Keratinocyte (primary cell): ENCODE data around the gene DENND4B. TPM values are rescaled to one million over a fixed set of nuclear protein-coding genes. Genes with fewer than 3 reads are reported as not detected.
A peak's percentile ranks its signal among the peaks of the same experiment; 100 is the strongest.

Experiments
- DNase-seq: peaks from one replicate; pipeline ENCODE4 v3.0.0-alpha.2; 2011; ENCODE audit warnings: low read depth, missing footprints, low spot score
- FAIRE-seq: peaks from 2 replicates; lab custom pipeline; 2011; peaks lifted over from hg19 to GRCh38; lab: Jason Lieb, UNC
- H2AFZ ChIP-seq: 2 replicates; pipeline ENCODE4 v1.6.0; 2012; ENCODE audit warnings: low read length, control low read depth, inconsistent platforms; ENCODE audit not compliant: control insufficient read depth
- H3K27ac ChIP-seq: 2 replicates; pipeline ENCODE4 v1.5.1; 2011; ENCODE audit warnings: low read length; ENCODE audit not compliant: control insufficient read depth, insufficient read depth
- H3K27me3 ChIP-seq: 3 replicates; pipeline ENCODE4 v1.6.0; 2011; ENCODE audit warnings: low read length; ENCODE audit not compliant: control insufficient read depth, insufficient read depth; ENCODE audit errors: extremely low read depth
- H3K36me3 ChIP-seq, 2 experiments: 2 replicates in 1 of 2; 3 replicates in 1 of 2; pipeline ENCODE4 v1.5.1; 2011; ENCODE audit warnings: low read length in 2 of 2, mild to moderate bottlenecking in 1 of 2; ENCODE audit not compliant: control insufficient read depth in 2 of 2, insufficient read depth in 2 of 2; ENCODE audit errors: extremely low read depth in 1 of 2
- H3K4me1 ChIP-seq: 3 replicates; pipeline ENCODE4 v1.5.1; 2011; ENCODE audit warnings: low read length; ENCODE audit not compliant: control insufficient read depth, insufficient read depth; ENCODE audit errors: extremely low read depth
- H3K4me2 ChIP-seq: 3 replicates; pipeline ENCODE4 v1.6.0; 2011; ENCODE audit warnings: low read depth, low read length; ENCODE audit not compliant: control insufficient read depth, insufficient read depth; ENCODE audit errors: extremely low read depth
- H3K4me3 ChIP-seq, 3 experiments: fragments of 200-600 bp in 1 of 3; sonication (generic) in 1 of 3; 2 replicates in 2 of 3; 3 replicates in 1 of 3; pipeline ENCODE4 v1.5.1; 2011 to 2016; ENCODE audit warnings: low read length in 3 of 3, mild to moderate bottlenecking in 3 of 3, control low read depth in 2 of 3, inconsistent platforms in 1 of 3, low read depth in 1 of 3, mixed read lengths in 1 of 3, mixed run types in 1 of 3, moderate library complexity in 1 of 3; ENCODE audit not compliant: control insufficient read depth in 2 of 3, insufficient read depth in 2 of 3; ENCODE audit errors: extremely low read depth in 1 of 3
- H3K79me2 ChIP-seq: 2 replicates; pipeline ENCODE4 v1.6.0; 2012; ENCODE audit warnings: low read length; ENCODE audit not compliant: control insufficient read depth, insufficient read depth
- H3K9ac ChIP-seq: 3 replicates; pipeline ENCODE4 v1.6.0; 2011; ENCODE audit warnings: low read length; ENCODE audit not compliant: control insufficient read depth, insufficient read depth; ENCODE audit errors: extremely low read depth
- H3K9me1 ChIP-seq: 3 replicates; pipeline ENCODE4 v1.6.0; 2011; ENCODE audit warnings: low read length; ENCODE audit not compliant: control insufficient read depth, insufficient read depth; ENCODE audit errors: extremely low read depth
- H3K9me3 ChIP-seq: 2 replicates; pipeline ENCODE4 v1.5.1; 2012; ENCODE audit warnings: low read depth, low read length; ENCODE audit not compliant: control insufficient read depth
- H4K20me1 ChIP-seq: 3 replicates; pipeline ENCODE4 v1.6.0; 2011; ENCODE audit warnings: low read length; ENCODE audit not compliant: control insufficient read depth, insufficient read depth; ENCODE audit errors: extremely low read depth
- EZH2 ChIP-seq: IDR thresholded peaks from one replicate; pipeline ENCODE4 v1.6.1; 2012; ENCODE audit warnings: inconsistent platforms, mild to moderate bottlenecking, low read length, moderate library complexity
- dilution Hi-C: fragments of 300-500 bp; cut with MboI; formaldehyde crosslinking; loops from one replicate; pipeline ENCODE4 v1.7.0; 2020; ENCODE audit warnings: low sequenced_read_pairs; ENCODE audit not compliant: extremely low pct_ligation_motif_present
- polyA minus RNA-seq, 3 experiments: library from RNA; depleted of rRNA, polyadenylated mRNA; stranded (reverse); fragments of >200 nt; gene quantifications; 1 replicate in 1 of 3; 2 replicates in 1 of 3; 3 replicates in 1 of 3; pipeline ENCODE4 v1.2.3, GENCODE V29; 2011
- polyA plus RNA-seq, 5 experiments: library from polyadenylated mRNA; depleted of rRNA in 3 of 5; stranded (reverse) in 3 of 5; stranded (forward) in 1 of 5; unstranded in 1 of 5; fragments of >200 nt; gene quantifications; 1 replicate in 1 of 5; 2 replicates in 3 of 5; 3 replicates in 1 of 5; pipeline versions ENCODE4 v1.2.1 to v1.2.3, GENCODE V29; 2011 to 2012; ENCODE audit warnings: missing spikeins in 2 of 5, low read depth in 1 of 5, low replicate concordance in 1 of 5
- TF ChIP-seq, protein P1 (sequence below), 3 experiments: IDR thresholded peaks in 1 of 3; conservative IDR thresholded peaks in 1 of 3; optimal IDR thresholded peaks in 1 of 3; 2 replicates in 2 of 3; 3 replicates in 1 of 3; pipeline versions ENCODE3 to v1.5.1; 2011; ENCODE audit warnings: low read length in 3 of 3, mild to moderate bottlenecking in 3 of 3, moderate library complexity in 2 of 3, control low read depth in 1 of 3, inconsistent platforms in 1 of 3; ENCODE audit not compliant: insufficient read depth in 2 of 3; ENCODE audit errors: extremely low read depth in 1 of 3

Gene DENND4B, protein sequence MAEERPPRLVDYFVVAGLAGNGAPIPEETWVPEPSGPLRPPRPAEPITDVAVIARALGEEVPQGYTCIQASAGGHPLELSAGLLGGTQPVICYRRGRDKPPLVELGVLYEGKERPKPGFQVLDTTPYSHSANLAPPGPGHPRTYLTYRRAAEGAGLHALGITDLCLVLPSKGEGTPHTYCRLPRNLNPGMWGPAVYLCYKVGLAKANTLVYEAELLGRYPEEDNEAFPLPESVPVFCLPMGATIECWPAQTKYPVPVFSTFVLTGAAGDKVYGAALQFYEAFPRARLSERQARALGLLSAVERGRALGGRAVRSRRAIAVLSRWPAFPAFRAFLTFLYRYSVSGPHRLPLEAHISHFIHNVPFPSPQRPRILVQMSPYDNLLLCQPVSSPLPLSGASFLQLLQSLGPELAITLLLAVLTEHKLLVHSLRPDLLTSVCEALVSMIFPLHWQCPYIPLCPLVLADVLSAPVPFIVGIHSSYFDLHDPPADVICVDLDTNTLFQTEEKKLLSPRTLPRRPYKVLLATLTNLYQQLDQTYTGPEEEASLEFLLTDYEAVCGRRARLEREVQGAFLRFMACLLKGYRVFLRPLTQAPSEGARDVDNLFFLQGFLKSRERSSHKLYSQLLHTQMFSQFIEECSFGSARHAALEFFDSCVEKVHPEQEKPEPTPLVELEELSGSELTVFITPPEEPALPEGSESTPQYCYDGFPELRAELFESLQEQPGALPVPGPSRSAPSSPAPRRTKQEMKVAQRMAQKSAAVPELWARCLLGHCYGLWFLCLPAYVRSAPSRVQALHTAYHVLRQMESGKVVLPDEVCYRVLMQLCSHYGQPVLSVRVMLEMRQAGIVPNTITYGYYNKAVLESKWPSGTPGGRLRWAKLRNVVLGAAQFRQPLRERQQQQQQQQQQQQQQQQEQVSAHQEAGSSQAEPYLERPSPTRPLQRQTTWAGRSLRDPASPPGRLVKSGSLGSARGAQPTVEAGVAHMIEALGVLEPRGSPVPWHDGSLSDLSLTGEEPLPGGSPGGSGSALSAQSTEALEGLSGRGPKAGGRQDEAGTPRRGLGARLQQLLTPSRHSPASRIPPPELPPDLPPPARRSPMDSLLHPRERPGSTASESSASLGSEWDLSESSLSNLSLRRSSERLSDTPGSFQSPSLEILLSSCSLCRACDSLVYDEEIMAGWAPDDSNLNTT (N-terminal part only)
- polyA plus RNA-seq (7.9 to 16.3 TPM (median 8.0 TPM) in 3 replicates), polyA minus RNA-seq (15.5 to 26.8 TPM (median 18.7 TPM) in 3 replicates)
- polyA plus RNA-seq (2011; ENCODE audit: low read depth): 3.7 TPM
- polyA plus RNA-seq (2011; cell fraction: cytosol; rRNA removed): 5.0 and 5.3 TPM in 2 replicates
- 52.9 and 60.7 TPM in 2 replicates for polyA plus RNA-seq (2011; cell fraction: nucleus; rRNA removed)
- 12.8 and 13.3 TPM in 2 replicates for polyA plus RNA-seq (2012; ENCODE audit: low replicate concordance)
- 10.0 TPM for polyA minus RNA-seq (2011; cell fraction: cytosol; rRNA and poly(A)+ RNA removed)
- 22.3 and 26.9 TPM in 2 replicates for polyA minus RNA-seq (2011; cell fraction: nucleus; rRNA and poly(A)+ RNA removed)

DNA sequence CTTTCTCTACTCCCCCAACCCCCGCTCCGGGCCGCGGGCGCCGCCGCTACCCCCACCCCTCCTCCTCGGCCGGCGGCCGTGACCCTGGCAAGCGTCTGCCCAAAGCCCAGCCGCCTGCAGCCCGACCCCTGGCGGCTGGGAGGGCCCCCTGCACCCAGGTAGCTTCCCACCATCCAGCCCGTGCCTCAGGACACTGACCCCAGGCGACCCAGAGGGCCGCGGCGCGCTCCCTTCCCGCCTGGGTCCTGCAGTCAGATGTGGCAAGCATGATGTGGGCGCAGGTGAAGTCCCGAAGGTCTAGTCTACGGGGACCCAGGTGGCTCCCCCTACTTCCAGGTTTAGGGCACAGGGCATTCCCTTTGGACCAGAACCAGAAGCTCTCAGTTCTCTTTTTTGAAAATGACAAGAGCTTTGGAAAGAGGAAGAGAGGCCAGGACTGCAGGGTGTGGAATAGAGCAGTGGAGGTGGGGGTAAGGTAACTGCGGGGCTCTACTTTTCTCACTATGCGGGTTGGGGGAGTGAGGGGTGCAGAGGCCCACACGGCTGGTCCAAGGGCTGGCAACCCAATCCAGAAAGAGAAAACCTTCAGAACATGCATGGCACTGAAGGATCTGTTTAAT lies at the start of gene DENND4B:
Gene DENND4B, minus strand, starts transcription at position 97 of the 620 bp plus-strand sequence. CDS start 2,344 bp downstream, outside the sequence.
- FAIRE-seq: no peak
- peaks cover 16 to 34% of the 10 kb centered on the region in 2 experiments for H3K36me3 ChIP-seq
- peak within 1 kb of the TSS; percentile 92 for H3K4me2 ChIP-seq
- H3K9me3 ChIP-seq: no peaks in the 10 kb centered on the region
- no peaks in the 10 kb centered on the region for H4K20me1 ChIP-seq
- peak within 1 kb of the TSS; percentile 80 for H3K27ac ChIP-seq
- TF ChIP-seq, protein P1, sequence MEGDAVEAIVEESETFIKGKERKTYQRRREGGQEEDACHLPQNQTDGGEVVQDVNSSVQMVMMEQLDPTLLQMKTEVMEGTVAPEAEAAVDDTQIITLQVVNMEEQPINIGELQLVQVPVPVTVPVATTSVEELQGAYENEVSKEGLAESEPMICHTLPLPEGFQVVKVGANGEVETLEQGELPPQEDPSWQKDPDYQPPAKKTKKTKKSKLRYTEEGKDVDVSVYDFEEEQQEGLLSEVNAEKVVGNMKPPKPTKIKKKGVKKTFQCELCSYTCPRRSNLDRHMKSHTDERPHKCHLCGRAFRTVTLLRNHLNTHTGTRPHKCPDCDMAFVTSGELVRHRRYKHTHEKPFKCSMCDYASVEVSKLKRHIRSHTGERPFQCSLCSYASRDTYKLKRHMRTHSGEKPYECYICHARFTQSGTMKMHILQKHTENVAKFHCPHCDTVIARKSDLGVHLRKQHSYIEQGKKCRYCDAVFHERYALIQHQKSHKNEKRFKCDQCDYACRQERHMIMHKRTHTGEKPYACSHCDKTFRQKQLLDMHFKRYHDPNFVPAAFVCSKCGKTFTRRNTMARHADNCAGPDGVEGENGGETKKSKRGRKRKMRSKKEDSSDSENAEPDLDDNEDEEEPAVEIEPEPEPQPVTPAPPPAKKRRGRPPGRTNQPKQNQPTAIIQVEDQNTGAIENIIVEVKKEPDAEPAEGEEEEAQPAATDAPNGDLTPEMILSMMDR (optimal IDR thresholded peaks at IDR 0.05 in 1 of 3, IDR thresholded peaks at IDR 0.05 in 1 of 3, conservative IDR thresholded peaks at IDR 0.05 in 1 of 3; ENCODE audit: extremely low read depth in 1 of 3, insufficient read depth in 2 of 3, low read length in 3 of 3): peak; percentile 57 to 91 (median 86)
- no peak for TF ChIP-seq EZH2
- dilution Hi-C loops: no loop called here
- peaks cover 10% of the 10 kb centered on the region for H3K4me1 ChIP-seq
- H2AFZ ChIP-seq: peak within 1 kb of the TSS; percentile 70
- no peaks in the 10 kb centered on the region for H3K27me3 ChIP-seq
- peaks cover 22% of the 10 kb centered on the region for H3K79me2 ChIP-seq
- DNase-seq: no peak
- H3K9ac ChIP-seq: peak within 1 kb of the TSS; percentile 82
- H3K4me3 ChIP-seq: peak within 1 kb of the TSS; percentile 75 to 88 (median 79)
- H3K9me1 ChIP-seq: no peaks in the 10 kb centered on the region

DNA sequence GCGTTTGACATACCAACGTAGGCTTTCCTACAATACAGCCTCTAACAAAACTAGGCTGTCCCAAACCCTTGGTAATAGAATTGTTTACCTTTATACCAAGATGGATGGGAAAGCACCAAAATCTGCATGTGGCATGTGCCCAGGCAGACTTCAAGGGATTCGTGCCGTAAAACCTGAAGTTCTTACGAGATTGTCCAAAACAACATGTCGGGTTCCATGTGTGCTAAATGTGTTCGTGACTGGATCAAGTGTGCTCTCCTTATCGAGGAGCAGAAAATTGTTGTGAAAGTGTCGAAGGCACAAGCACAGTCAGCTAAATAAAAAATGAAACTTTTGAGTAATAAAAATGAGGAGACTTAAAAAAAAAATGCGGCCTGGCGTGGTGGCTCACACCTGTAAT lies 49.1 kb upstream of the DENND4B start:
- peaks cover 20% of the 10 kb centered on the region for H3K79me2 ChIP-seq
- no peaks in the 10 kb centered on the region for H3K27me3 ChIP-seq
- H3K4me2 ChIP-seq: no peak overlapping the region
- H3K4me1 ChIP-seq: peaks cover 14% of the 10 kb centered on the region
- no peaks in the 10 kb centered on the region for H3K9me1 ChIP-seq
- no peak for TF ChIP-seq EZH2
- TF ChIP-seq, protein P1 (optimal IDR thresholded peaks at IDR 0.05 in 1 of 3, IDR thresholded peaks at IDR 0.05 in 1 of 3, conservative IDR thresholded peaks at IDR 0.05 in 1 of 3; ENCODE audit: extremely low read depth in 1 of 3, insufficient read depth in 2 of 3, low read length in 3 of 3): no peak
- no peak overlapping the region for H3K27ac ChIP-seq
- FAIRE-seq (no peak), DNase-seq (no peak)
- peaks cover 9 to 22% of the 10 kb centered on the region in 2 experiments for H3K36me3 ChIP-seq
- no peaks in the 10 kb centered on the region for H3K9me3 ChIP-seq
- no peak overlapping the region for H3K9ac ChIP-seq
- H2AFZ ChIP-seq: no peak overlapping the region
- dilution Hi-C loops: no loop called here
- no peak overlapping the region for H3K4me3 ChIP-seq
- H4K20me1 ChIP-seq: no peaks in the 10 kb centered on the region
